HUES64 (cell line): ENCODE results near the gene MPPE1.
"Not testable (repeated sequence)": the region's sequence is repeated elsewhere in the genome, so short reads cannot be mapped to it uniquely, and the experiment has no call there.

Experiments used
- H3K27ac ChIP-seq: 2 replicates; pipeline ENCODE4 v1.7.0; 2013; ENCODE audit warnings: low read depth, low read length, inconsistent platforms
- H3K27me3 ChIP-seq: 2 replicates; pipeline ENCODE4 v1.6.1; 2013; ENCODE audit warnings: mild to moderate bottlenecking, low read length; ENCODE audit not compliant: insufficient read depth
- H3K36me3 ChIP-seq: 2 replicates; pipeline ENCODE4 v1.6.1; 2013; ENCODE audit warnings: mild to moderate bottlenecking, low read length; ENCODE audit not compliant: insufficient read depth
- H3K4me1 ChIP-seq: 2 replicates; pipeline ENCODE4 v1.6.1; 2013; ENCODE audit warnings: mild to moderate bottlenecking, low read length, moderate library complexity; ENCODE audit not compliant: insufficient read depth
- H3K4me3 ChIP-seq: 2 replicates; pipeline ENCODE4 v1.5.1; 2013; ENCODE audit warnings: mild to moderate bottlenecking, low read length, moderate library complexity
- H3K9ac ChIP-seq: 2 replicates; pipeline ENCODE4 v1.6.1; 2013; ENCODE audit warnings: mild to moderate bottlenecking, low read depth, low read length
- H3K9me3 ChIP-seq: 2 replicates; pipeline ENCODE4 v1.6.1; 2013; ENCODE audit warnings: low read depth, low read length; ENCODE audit not compliant: insufficient read depth
- WGBS: fragments of 150-250, 120-280 bp; methylation state at CpG from one replicate; pipeline ENCODE4 v1.1.7; 2013; ENCODE audit warnings: missing lambda C conversion rate; 5-methylcytosine and 5-hydroxymethylcytosine counted together

The MPPE1 gene

DNA sequence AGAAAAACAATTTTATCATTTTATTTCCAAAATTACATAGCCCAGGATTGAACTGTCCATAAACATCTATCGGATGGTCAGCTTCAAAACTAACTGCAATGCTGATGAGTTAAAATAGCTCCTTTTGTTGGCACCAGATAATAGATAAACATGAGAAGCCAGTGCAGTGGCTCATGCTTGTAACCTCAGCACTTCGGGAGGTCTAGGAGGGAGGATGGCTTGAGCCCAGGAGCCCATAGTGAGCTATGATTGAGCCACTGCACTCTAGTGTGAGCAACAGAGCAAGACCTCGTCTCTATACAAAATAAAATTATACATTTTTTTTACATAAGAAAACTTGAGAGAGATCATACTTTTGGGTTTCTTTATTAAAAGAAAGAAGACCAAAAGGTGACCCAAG lies 38.6 kb upstream of the MPPE1 start:
- H3K4me1 ChIP-seq: peaks cover 18% of the 10 kb centered on the region
- H3K4me3 ChIP-seq: peak overlapping the region; percentile 60
- no peaks in the 10 kb centered on the region for H3K9me3 ChIP-seq
- WGBS: 52% methylated on average over 2 of the region's 3 CpGs
- H3K27ac ChIP-seq: peak overlapping the region; percentile 90; the same call in 1 of the 2 replicates
- H3K27me3 ChIP-seq: no peaks in the 10 kb centered on the region
- H3K9ac ChIP-seq: peak overlapping the region; percentile 82
- no peaks in the 10 kb centered on the region for H3K36me3 ChIP-seq

DNA sequence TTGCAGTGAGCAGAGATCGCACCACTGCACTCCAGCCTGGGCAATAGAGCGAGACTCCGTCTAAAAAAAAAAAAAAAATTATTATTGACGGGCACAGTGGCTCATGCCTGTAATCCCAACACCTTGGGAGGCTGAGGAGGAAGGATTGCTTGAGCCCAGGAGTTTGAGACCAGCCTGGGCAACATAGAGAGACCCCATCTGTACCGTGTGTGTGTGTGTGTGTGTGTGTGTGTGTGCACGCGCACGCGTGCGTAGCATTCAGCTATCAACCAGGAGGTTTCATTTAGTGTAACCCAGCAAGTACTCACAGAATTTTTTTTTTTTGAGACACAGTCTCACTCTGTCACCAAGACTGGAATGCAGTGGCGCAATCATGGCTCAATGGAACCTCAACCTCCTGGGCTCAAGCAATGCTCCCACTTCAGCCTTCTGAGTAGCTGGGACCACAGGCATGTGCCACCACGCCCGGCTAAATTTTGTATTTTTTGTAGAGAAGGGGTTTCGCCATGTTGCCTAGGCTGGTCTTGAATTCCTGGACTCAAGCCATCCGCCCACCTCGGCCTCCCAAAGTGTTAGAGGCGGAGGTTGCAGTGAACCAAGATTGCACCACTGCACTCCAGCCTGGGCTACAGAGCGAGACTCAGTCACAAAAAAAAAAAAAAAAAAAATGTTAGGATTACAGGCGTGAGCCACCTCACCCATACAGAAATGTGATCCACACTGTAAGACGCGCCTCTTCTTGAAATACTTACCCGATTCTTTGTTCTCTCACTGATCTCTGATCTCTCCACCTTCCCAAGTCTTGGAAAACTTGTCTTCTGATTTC lies 37.9 kb upstream of the MPPE1 start:
- not testable (repeated sequence) for H3K27me3 ChIP-seq, H3K9me3 ChIP-seq, H3K36me3 ChIP-seq, H3K27ac ChIP-seq, H3K9ac ChIP-seq
- WGBS: 87% methylated on average over 21 of the region's 22 CpGs
- H3K4me1 ChIP-seq: peaks cover 13% of the 10 kb centered on the region
- H3K4me3 ChIP-seq: peak overlapping the region; percentile 60; the same call in 1 of the 2 replicates

DNA sequence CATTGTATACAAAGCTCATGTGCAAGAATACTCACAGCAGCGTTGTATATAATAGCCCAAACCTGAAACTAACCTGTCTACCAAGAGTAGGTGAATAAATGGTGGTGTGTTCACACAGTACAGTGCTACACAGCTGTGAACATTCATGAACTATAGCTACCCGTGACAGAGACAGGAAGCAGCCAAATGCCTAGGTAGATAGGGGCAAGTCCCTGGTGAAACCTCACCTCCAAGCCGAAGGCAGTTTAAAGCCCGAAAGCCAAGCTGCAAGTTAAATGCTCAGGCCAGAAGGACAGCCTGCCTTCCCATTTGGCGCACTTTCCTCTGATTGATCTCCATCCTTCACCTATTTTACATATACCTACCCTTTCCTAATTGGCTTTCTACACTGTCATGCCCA lies 36.7 kb upstream of the MPPE1 start:
- no peaks in the 10 kb centered on the region for H3K27me3 ChIP-seq
- WGBS: 74% methylated on average over 5 of the region's 5 CpGs
- no peak overlapping the region for H3K4me3 ChIP-seq
- H3K36me3 ChIP-seq: no peaks in the 10 kb centered on the region
- no peak overlapping the region for H3K27ac ChIP-seq
- peaks cover 13% of the 10 kb centered on the region for H3K4me1 ChIP-seq
- H3K9ac ChIP-seq: no peak overlapping the region
- H3K9me3 ChIP-seq: no peaks in the 10 kb centered on the region

DNA sequence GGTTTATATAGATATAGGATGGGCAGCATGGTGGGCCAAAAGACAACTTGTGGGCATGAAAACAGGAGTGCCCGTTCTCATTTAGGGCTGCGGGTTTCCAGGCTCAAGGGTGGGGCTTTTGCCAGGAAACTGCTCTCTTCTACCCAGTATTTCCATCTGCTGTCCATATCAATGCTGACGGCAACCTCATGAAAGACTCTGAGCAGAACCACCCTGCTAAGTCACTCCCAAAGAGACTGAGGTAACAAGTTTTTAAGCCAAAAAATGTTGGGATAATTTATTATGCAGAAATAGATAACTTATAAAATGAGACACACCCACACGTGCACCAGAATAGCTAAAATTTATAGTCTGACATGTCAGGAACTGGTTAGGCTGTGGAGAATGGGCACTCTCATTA lies 36.1 kb upstream of the MPPE1 start:
- Histone ChIP-seq H3K4me1 (peaks cover 13% of the 10 kb centered on the region), H3K4me3 (no peak overlapping the region), H3K27ac (no peak overlapping the region), H3K9ac (no peak overlapping the region), H3K27me3 (no peaks in the 10 kb centered on the region), H3K9me3 (no peaks in the 10 kb centered on the region), H3K36me3 (no peaks in the 10 kb centered on the region)
- WGBS: 76% methylated on average over 4 of the region's 4 CpGs

DNA sequence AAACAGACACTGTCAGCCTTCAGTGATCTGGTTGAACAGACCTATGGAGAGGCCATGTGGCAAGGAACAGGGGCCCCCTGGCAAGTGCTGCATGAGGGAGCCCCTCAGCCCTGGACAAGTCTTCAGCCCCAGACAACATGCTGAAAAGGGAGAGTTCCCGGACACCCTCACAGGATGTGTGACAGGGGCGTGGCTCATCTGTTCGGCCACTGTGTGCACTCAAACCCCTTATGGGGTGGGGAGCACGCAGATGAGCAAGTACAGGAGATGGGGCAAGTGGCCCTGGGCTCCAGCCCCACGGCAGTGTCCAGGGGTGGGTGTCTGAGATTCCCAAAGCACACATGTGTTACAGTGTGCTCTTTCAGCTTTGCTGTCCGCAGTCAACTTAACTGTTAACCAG lies 35.4 kb upstream of the MPPE1 start:
- Histone ChIP-seq H3K4me3 (no peak overlapping the region), H3K4me1 (peaks cover 8% of the 10 kb centered on the region), H3K27ac (no peak overlapping the region), H3K9ac (no peak overlapping the region), H3K27me3 (no peaks in the 10 kb centered on the region), H3K36me3 (no peaks in the 10 kb centered on the region), H3K9me3 (no peaks in the 10 kb centered on the region)
- 79% methylated on average over 6 of the region's 6 CpGs for WGBS

DNA sequence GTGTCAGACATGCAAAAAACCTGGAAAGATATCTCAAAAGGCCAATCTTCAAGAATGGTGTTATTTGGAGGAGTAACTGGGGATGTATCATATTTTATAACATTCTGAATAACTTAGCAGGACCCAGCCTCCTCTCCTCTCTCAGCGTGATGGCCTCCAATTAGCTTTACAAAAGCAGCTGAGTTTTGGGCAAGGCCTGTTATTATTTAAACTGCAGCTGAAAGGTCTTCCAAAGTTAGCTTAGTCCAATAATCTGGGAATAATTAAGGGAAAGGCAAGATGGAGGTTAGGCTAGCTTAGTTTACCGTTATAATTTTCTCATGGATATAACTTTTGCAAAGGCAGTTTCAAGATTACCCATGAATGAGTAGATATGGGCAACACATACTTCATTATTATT lies 32.8 kb upstream of the MPPE1 start:
- Histone ChIP-seq H3K9ac (no peak overlapping the region), H3K4me1 (no peaks in the 10 kb centered on the region; the same call in 1 of the 2 replicates), H3K27ac (no peak overlapping the region), H3K4me3 (no peak overlapping the region), H3K9me3 (no peaks in the 10 kb centered on the region), H3K36me3 (no peaks in the 10 kb centered on the region), H3K27me3 (no peaks in the 10 kb centered on the region)
- 81% methylated on average over 2 of the region's 2 CpGs for WGBS

DNA sequence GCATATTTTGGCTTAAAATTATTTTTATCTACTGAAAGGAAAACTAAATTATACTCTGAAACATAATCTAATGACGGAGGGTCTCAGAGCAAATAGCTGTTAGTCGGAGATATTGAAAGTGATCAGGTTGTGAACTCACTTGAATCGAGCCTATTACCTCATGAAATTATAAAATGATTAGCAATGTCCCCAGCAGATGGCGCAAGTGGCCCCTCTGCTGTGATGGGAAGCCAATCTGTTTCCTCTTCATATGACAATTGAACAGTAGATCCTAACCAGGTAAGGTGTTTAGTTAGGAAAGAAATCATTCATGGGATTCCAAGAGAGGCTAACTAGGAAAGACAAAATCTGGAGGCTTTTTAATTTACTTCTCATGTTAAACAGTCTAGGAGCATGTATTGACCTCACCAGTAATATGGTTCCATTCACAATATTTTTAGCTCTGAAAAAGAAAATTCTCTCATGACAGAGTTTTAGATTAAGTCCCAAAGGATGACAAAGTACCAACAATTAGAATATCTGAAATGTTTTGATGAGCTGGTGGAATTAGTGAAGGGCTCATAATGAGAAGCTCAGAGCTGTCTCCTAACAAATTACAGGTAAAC lies 29.9 kb upstream of the MPPE1 start:
- no peak overlapping the region for H3K27ac ChIP-seq
- no peaks in the 10 kb centered on the region; the same call in 1 of the 2 replicates for H3K4me1 ChIP-seq
- H3K36me3 ChIP-seq: no peaks in the 10 kb centered on the region
- H3K27me3 ChIP-seq: no peaks in the 10 kb centered on the region
- H3K9ac ChIP-seq: no peak overlapping the region
- WGBS: 23% methylated on average over 3 of the region's 4 CpGs
- no peak overlapping the region for H3K4me3 ChIP-seq
- no peaks in the 10 kb centered on the region for H3K9me3 ChIP-seq

DNA sequence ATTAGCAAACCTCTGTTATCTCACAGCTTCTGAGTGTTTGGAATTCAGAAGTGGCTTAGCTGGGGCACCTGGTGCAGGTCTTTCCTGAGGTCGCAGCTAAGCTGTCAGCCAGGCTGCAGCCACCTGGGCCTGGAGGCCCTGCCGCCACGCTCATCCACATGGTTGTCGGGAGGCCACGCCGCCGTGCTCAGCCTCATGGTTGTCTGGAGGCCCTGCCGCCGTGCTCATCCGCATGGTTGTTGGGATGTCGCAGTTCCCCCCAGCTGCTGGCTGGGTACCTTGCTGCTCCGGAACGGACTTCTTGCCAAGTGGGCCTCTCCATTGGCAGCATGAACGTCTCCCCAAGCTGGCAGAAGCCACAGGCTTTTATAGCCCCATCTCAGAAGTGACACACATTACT lies 24.3 kb upstream of the MPPE1 start:
- H3K4me3 ChIP-seq: no peak overlapping the region
- H3K36me3 ChIP-seq: no peaks in the 10 kb centered on the region
- H3K9ac ChIP-seq: no peak overlapping the region
- no peaks in the 10 kb centered on the region for H3K9me3 ChIP-seq
- no peaks in the 10 kb centered on the region for H3K4me1 ChIP-seq
- H3K27ac ChIP-seq: no peak overlapping the region
- H3K27me3 ChIP-seq: no peaks in the 10 kb centered on the region
- 94% methylated on average over 14 of the region's 14 CpGs for WGBS

DNA sequence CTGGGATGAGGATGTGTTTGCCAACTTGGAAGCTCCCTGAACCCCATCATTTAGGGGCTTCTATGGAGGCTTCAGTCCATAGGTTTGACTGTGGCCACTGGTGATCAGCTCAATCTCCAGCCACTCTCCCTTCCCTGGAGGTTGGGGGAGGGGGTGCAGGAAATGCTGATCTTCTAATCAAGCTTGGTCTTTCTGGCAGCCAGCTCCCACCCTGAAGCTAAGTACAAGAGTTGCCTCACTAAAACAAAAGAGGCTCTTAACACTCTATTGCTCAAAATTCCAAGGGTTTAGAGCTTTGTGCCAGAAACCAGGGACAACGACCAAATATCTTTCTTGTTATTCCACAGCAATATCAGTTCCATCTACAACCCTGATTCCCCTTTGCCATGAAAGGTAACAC lies 19.4 kb upstream of the MPPE1 start:
- no peaks in the 10 kb centered on the region for H3K36me3 ChIP-seq
- H3K9ac ChIP-seq: no peak overlapping the region
- H3K4me1 ChIP-seq: no peaks in the 10 kb centered on the region
- no peaks in the 10 kb centered on the region for H3K9me3 ChIP-seq
- 43% methylated on average over 1 of the region's 1 CpG for WGBS
- no peaks in the 10 kb centered on the region for H3K27me3 ChIP-seq
- no peak overlapping the region for H3K4me3 ChIP-seq
- no peak overlapping the region for H3K27ac ChIP-seq

DNA sequence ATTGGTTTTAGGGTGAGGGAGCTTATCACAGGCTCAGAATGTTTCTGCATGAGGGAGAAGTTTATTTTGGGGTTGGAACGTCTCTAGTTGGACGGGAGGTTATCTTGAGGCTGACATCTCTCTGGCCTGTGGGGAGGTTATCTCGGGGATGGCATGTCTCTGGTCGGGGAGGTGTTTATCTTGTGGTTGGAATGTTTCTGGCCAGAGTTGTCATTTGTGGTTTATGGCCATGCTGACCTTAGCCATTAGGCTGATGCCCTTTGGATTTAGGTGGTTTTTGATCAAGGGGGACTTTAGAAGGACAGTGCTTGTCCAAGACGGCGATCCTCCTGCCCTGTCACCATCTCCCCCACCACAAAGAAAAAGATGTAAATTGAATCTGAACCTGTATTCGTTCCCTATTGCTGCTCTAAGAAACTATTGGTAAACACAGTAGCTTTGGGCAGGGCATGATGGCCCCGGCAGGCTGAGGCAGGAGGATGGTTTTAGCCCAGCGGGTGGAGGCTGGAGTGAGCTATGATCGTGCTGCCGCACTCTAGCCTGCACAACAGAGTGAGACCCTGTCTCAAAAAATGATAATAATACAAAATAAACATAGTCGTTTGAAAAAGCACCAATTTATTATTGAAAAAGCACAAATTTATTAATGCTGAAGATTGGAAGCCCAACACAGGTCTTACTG lies 17.8 kb upstream of the MPPE1 start:
- 85% methylated on average over 12 of the region's 12 CpGs for WGBS
- Histone ChIP-seq H3K27ac (no peak overlapping the region), H3K9me3 (no peaks in the 10 kb centered on the region), H3K9ac (no peak overlapping the region), H3K36me3 (no peaks in the 10 kb centered on the region), H3K27me3 (no peaks in the 10 kb centered on the region), H3K4me1 (no peaks in the 10 kb centered on the region), H3K4me3 (no peak overlapping the region)

DNA sequence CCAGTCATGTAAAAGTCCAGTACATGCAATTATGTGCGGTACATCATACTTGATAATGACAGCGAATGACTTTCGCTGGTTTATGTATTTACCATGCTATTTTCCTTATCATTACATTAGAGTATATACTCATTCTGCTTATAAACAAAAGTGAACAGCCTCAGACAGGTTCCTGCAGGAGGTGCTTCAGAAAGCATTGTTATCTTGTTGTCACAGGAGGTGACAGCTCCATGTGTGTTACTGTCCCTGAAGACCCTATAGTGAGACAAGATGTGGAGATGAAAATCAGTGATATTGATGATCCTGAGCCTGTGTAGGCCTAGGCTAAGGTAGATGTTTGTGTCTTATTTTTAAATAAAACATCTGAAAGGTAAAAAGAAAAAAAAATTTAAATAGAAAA lies 15.3 kb upstream of the MPPE1 start:
- Histone ChIP-seq H3K9me3 (no peaks in the 10 kb centered on the region), H3K9ac (no peak overlapping the region), H3K36me3 (no peaks in the 10 kb centered on the region), H3K27ac (no peak overlapping the region), H3K4me1 (no peaks in the 10 kb centered on the region), H3K27me3 (no peaks in the 10 kb centered on the region), H3K4me3 (no peak overlapping the region)
- 97% methylated on average over 2 of the region's 3 CpGs for WGBS
